Parathyroid adenoma (tissue), 2 donors: Measurements from ENCODE around the gene NKTR.
A peak's percentile ranks its signal among the peaks of the same experiment; 100 is the strongest.

Experiments used
- H2AFZ ChIP-seq: fragments of 300-600 bp; sonication (generic); one replicate; pipeline ENCODE4 v1.7.0; 2017; ENCODE audit warnings: antibody characterized with exemption, mild to moderate bottlenecking
- H3K27ac ChIP-seq: fragments of 300-600 bp; sonication (generic); one replicate; pipeline ENCODE4 v1.7.0; 2017
- H3K27me3 ChIP-seq: fragments of 300-600 bp; sonication (generic); one replicate; pipeline ENCODE4 v1.7.0; 2017; ENCODE audit warnings: low read length; ENCODE audit not compliant: control insufficient read depth, insufficient read depth
- H3K36me3 ChIP-seq: fragments of 300-600 bp; sonication (generic); one replicate; pipeline ENCODE4 v1.7.0; 2017; ENCODE audit warnings: low read length; ENCODE audit not compliant: control insufficient read depth, insufficient read depth
- H3K4me1 ChIP-seq: fragments of 300-600 bp; sonication (generic); one replicate; pipeline ENCODE4 v1.7.0; 2017; ENCODE audit warnings: control low read depth
- H3K4me2 ChIP-seq: fragments of 300-600 bp; sonication (generic); one replicate; pipeline ENCODE4 v1.7.0; 2017; ENCODE audit warnings: low read length
- H3K4me3 ChIP-seq: fragments of 300-600 bp; sonication (generic); one replicate; pipeline ENCODE4 v1.7.0; 2017; ENCODE audit warnings: low read depth, low read length
- H3K79me2 ChIP-seq: fragments of 300-600 bp; sonication (generic); one replicate; pipeline ENCODE4 v1.7.0; 2017; ENCODE audit warnings: control low read depth
- H3K9ac ChIP-seq: fragments of 300-600 bp; sonication (generic); one replicate; pipeline ENCODE4 v1.7.0; 2017; ENCODE audit warnings: mild to moderate bottlenecking
- H3K9me3 ChIP-seq: fragments of 300-600 bp; sonication (generic); one replicate; pipeline ENCODE4 v1.7.0; 2017; ENCODE audit warnings: low read length; ENCODE audit not compliant: control insufficient read depth
- TF ChIP-seq, protein P1 (sequence below): fragments of 300-600 bp; sonication (generic); IDR thresholded peaks from one replicate; pipeline ENCODE4 v1.7.0; 2017; ENCODE audit warnings: antibody characterized with exemption, mild to moderate bottlenecking
- donor health status: primary hyperparathyroidism.

Gene NKTR

DNA sequence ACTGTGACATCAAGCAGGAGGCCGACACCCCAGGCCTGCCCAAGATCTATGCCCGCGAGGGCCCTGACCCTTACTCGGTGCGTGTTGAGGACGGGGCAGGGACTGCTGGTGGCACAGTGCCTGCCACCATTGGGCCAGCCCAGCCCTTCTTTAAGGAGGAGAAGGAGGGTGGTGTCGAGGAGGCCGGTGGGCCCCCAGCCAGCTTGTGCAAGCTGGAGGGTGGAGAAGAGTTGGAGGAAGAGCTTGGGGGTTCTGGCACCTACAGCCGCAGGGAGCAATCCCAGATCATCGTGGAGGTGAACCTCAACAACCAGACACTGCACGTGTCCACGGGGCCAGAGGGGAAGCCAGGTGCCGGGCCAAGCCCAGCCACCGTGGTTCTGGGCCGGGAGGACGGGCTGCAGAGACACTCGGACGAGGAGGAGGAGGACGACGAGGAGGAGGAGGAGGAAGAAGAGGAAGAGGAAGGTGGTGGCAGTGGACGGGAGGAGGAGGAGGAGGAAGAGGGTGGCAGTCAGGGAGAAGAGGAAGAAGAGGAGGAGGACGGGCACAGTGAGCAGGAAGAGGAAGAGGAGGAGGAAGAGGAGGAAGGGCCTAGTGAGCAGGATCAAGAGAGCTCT is 58.4 kb downstream of the NKTR start:
- Histone ChIP-seq H3K4me1 (peaks cover 8% of the 10 kb centered on the region), H3K27ac (no peak overlapping the region), H3K9me3 (no peaks in the 10 kb centered on the region), H3K27me3 (no peaks in the 10 kb centered on the region), H2AFZ (no peak overlapping the region), H3K4me2 (no peak overlapping the region), H3K9ac (no peak overlapping the region), H3K79me2 (no peaks in the 10 kb centered on the region), H3K4me3 (no peak overlapping the region), H3K36me3 (no peaks in the 10 kb centered on the region)
- TF ChIP-seq, protein P1, sequence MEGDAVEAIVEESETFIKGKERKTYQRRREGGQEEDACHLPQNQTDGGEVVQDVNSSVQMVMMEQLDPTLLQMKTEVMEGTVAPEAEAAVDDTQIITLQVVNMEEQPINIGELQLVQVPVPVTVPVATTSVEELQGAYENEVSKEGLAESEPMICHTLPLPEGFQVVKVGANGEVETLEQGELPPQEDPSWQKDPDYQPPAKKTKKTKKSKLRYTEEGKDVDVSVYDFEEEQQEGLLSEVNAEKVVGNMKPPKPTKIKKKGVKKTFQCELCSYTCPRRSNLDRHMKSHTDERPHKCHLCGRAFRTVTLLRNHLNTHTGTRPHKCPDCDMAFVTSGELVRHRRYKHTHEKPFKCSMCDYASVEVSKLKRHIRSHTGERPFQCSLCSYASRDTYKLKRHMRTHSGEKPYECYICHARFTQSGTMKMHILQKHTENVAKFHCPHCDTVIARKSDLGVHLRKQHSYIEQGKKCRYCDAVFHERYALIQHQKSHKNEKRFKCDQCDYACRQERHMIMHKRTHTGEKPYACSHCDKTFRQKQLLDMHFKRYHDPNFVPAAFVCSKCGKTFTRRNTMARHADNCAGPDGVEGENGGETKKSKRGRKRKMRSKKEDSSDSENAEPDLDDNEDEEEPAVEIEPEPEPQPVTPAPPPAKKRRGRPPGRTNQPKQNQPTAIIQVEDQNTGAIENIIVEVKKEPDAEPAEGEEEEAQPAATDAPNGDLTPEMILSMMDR, result no peak

DNA sequence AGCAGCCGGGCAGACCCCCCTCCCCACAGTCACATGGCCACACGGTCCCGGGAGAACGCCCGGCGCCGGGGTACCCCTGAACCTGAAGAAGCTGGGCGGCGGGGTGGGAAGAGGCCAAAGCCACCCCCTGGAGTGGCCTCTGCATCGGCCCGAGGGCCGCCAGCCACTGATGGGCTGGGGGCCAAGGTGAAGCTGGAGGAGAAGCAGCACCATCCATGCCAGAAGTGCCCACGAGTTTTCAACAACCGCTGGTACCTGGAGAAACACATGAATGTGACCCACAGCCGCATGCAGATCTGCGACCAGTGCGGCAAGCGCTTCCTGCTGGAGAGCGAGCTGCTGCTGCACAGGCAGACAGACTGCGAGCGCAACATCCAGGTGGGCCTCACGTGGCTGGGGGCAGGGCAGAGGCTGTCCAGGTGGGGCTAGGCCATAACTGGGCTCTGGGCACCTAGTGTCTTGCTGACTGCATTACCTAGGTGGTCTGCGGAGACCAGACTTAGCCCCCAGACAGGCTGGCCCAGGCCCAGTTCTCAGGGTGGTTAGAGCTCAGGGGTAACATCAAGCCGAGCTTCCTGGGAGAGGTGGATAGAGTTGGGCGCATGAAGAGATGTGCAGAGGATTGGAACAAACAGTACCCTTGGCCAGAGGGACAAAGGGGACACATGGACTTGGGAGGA is 59.1 kb downstream of the NKTR start:
- Histone ChIP-seq H3K9me3 (no peaks in the 10 kb centered on the region), H2AFZ (no peak overlapping the region), H3K36me3 (no peaks in the 10 kb centered on the region), H3K9ac (no peak overlapping the region), H3K27ac (no peak overlapping the region), H3K4me1 (peaks cover 8% of the 10 kb centered on the region), H3K27me3 (no peaks in the 10 kb centered on the region), H3K79me2 (no peaks in the 10 kb centered on the region), H3K4me3 (no peak overlapping the region), H3K4me2 (no peak overlapping the region)
- TF ChIP-seq, protein P1, result no peak

DNA sequence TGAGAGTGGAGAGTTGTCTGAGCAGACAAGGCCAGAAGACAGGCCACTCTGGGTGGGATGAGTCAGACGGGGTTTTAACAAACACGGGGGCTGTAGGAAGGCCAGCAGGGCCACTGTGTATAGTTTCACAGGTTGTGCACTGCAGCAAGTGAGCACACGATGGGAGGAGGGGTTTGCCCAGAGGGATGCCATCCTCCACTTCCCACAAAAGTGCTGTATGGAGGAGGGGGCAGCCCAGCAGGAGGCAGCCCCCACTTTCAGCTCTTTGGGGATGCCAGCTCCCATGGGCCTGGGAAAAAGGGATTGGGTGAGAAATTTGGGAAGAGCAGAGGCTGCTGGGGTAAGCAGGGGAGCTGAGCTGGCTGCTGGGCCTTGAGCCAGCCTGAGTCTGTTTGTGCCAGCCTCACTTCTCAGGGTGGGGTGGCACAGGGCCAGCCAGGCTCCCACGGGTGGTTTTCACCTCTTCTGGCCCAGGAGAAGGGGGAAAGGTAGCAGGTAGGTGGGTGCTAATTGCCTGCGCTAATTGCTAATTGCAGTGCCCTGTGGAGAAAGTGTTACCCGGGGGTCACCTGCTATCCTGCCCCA is 59.7 kb downstream of the NKTR start:
- no peak overlapping the region for H3K27ac ChIP-seq
- H3K4me3 ChIP-seq, result no peak overlapping the region
- no peak overlapping the region for H3K4me2 ChIP-seq
- no peaks in the 10 kb centered on the region for H3K9me3 ChIP-seq
- H3K27me3 ChIP-seq, result no peaks in the 10 kb centered on the region
- TF ChIP-seq, protein P1, result no peak
- peaks cover 4% of the 10 kb centered on the region for H3K4me1 ChIP-seq
- no peaks in the 10 kb centered on the region for H3K36me3 ChIP-seq
- H3K9ac ChIP-seq, result no peak overlapping the region
- no peak overlapping the region for H2AFZ ChIP-seq
- H3K79me2 ChIP-seq, result no peaks in the 10 kb centered on the region

DNA sequence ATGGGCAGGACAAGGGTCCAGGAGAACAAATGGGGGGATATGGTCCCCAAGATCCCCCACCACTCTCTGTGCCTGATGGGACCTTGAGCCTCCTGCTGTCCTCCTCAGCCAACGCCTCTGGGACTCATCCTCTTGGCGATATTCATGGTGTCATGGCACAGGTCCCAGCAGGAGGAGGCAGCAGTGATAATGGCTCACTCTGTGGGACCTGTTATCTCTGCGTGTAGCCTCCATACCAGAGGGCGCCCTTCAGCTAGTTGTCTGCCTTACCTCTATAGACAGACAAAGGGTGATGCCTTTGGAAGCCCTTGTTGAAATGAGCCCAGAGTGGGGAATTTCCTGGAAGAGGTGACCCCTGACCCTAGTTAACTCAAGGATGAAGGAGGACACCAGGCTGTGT is 60.4 kb downstream of the NKTR start:
- Histone ChIP-seq H3K9me3 (no peaks in the 10 kb centered on the region), H3K27ac (no peak overlapping the region), H3K4me3 (no peak overlapping the region), H3K36me3 (no peaks in the 10 kb centered on the region), H3K79me2 (no peaks in the 10 kb centered on the region), H3K4me2 (no peak overlapping the region), H3K9ac (no peak overlapping the region), H3K27me3 (no peaks in the 10 kb centered on the region), H3K4me1 (no peaks in the 10 kb centered on the region), H2AFZ (no peak overlapping the region)
- TF ChIP-seq, protein P1, result peak; percentile 49
